Erythroblast (primary cell): Measurements from ENCODE around the gene DGKI.

Experiments used
- GATA1 ChIP-seq: IDR thresholded peaks from 2 replicates; pipeline ENCODE4 v1.6.1; 2011; ENCODE audit warnings: low read depth, mild to moderate bottlenecking, control low read depth, low read length, moderate library complexity
- POLR2A ChIP-seq: IDR thresholded peaks from 2 replicates; pipeline ENCODE4 v1.6.1; 2011; ENCODE audit warnings: mild to moderate bottlenecking, low read length

GRCh38 chr7:137343281-137343841 lies 503.4 kb downstream of the DGKI start, which contains the start of gene PTN:
- TF ChIP-seq POLR2A = no peak
- no peak for TF ChIP-seq GATA1
